ENCODE data around the gene NAA35. TPM values are rescaled to one million over a fixed set of nuclear protein-coding genes. Genes with fewer than 3 reads are reported as not detected.
"Not testable (repeated sequence)": the region's sequence is repeated elsewhere in the genome, so short reads cannot be mapped to it uniquely, and the experiment has no call there.

Gene NAA35
- total RNA-seq, 2 experiments from 2014 or later = 33.2 to 33.9 TPM

- H3K36me3 Mint-ChIP-seq = peaks cover 4% of the 10 kb centered on the region
- H3K27ac Mint-ChIP-seq = no peak overlapping the region
- H3K9me3 Mint-ChIP-seq = no peaks in the 10 kb centered on the region
- H3K4me1 Mint-ChIP-seq = no peaks in the 10 kb centered on the region
- no peaks in the 10 kb centered on the region for H3K27me3 Mint-ChIP-seq
- H3K4me3 Mint-ChIP-seq = no peak overlapping the region
- no peak for DNase-seq
Observed at GRCh38 chr9:86035827-86036440, 95.0 kb downstream of the NAA35 start.

DNA sequence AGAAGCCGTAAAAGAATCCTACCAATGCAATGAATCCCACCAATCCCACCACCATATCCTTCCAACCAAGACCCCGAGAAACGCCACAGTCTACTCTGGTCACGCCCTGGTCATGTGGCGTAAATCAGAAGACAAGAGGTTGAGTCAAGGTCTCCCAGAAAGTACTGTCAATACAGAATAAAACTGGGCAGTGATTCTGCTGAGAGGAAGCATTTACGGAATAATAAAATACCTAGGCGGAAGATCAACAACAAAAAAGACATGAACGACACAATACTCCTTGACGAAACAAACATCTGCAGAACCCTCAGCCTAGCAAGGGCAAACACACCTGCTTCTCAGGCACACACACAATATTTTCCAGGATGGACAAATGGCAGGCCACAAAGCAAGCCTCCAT is 95.6 kb downstream of the NAA35 start:
- Mint-ChIP-seq H3K4me1 (no peaks in the 10 kb centered on the region), H3K36me3 (peaks cover 4% of the 10 kb centered on the region)
- no peak for DNase-seq

DNA sequence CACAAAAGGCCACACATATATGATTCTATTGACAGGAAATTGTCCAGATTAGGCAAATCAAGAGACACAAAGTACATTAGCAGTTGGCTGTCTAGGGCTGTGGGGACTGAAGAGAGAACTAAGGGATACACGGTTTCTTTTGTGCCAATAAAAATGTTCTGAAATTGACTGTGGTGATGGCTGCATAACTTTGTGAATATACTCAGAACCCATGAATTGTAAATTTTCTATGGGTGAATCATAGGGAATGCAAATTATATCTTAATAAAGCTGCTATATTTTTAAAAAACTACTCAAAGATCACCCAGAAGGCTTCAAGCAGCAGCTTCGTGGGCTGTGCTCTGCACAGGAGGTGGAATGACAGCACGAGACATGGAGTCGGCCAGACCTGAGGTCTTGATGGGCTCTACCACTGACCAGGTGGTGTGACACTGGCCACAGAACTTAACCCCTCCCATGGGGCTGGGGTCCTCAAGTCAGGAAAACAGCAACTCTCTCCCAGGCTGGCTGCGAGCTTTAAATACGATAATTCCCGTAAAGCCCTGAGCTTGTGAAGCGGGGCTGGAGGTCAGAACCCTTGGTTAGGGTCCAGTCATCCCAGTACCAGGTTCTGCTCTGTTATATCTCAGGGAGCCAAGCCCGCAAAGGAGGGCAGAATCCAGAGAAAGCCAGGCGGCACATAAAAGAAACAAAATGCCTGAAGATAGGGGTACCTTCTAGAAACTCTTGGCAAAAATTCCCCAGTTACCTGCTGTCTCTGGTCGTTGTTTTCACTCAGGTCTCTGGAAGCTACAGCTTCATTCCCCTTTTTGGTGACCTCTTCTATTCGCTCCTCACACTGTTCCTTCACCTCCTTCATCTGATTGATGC is 99.3 kb downstream of the NAA35 start:
- Mint-ChIP-seq H3K9me3 (no peaks in the 10 kb centered on the region), H3K4me3 (no peak overlapping the region), H3K27me3 (no peaks in the 10 kb centered on the region), H3K36me3 (no peaks in the 10 kb centered on the region), H3K4me1 (no peaks in the 10 kb centered on the region), H3K27ac (no peak overlapping the region)
- DNase-seq = no peak

More for the DNA sequence above, 95.6 kb downstream of the NAA35 start:
- Mint-ChIP-seq H3K27ac (no peak overlapping the region), H3K4me3 (no peak overlapping the region), H3K9me3 (no peaks in the 10 kb centered on the region), H3K27me3 (no peaks in the 10 kb centered on the region)

DNA sequence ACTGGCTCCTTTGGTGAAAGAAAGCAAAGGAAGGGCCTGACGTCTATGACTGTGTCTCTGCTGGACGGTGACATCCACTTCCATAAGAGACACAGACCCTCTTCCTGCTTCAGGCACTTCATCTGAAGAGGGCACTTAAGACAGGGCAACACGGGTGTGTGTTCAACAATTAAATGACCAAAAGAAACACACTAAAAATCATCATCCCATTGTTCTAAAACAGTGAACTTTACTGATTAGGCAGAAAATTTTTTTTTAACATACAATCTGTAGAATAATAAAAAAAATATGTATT is 99.9 kb downstream of the NAA35 start:
- H3K9me3 Mint-ChIP-seq = no peaks in the 10 kb centered on the region
- no peaks in the 10 kb centered on the region for H3K27me3 Mint-ChIP-seq
- H3K36me3 Mint-ChIP-seq = no peaks in the 10 kb centered on the region
- no peak for DNase-seq
- H3K4me3 Mint-ChIP-seq = no peak overlapping the region
- no peaks in the 10 kb centered on the region for H3K4me1 Mint-ChIP-seq
- H3K27ac Mint-ChIP-seq = no peak overlapping the region

GRCh38 chr9:86041311-86041741 is 100.4 kb downstream of the NAA35 start:
- no peak for DNase-seq
- Mint-ChIP-seq H3K36me3 (no peaks in the 10 kb centered on the region), H3K4me3 (no peak overlapping the region), H3K9me3 (no peaks in the 10 kb centered on the region), H3K4me1 (no peaks in the 10 kb centered on the region), H3K27me3 (no peaks in the 10 kb centered on the region), H3K27ac (no peak overlapping the region)

DNA sequence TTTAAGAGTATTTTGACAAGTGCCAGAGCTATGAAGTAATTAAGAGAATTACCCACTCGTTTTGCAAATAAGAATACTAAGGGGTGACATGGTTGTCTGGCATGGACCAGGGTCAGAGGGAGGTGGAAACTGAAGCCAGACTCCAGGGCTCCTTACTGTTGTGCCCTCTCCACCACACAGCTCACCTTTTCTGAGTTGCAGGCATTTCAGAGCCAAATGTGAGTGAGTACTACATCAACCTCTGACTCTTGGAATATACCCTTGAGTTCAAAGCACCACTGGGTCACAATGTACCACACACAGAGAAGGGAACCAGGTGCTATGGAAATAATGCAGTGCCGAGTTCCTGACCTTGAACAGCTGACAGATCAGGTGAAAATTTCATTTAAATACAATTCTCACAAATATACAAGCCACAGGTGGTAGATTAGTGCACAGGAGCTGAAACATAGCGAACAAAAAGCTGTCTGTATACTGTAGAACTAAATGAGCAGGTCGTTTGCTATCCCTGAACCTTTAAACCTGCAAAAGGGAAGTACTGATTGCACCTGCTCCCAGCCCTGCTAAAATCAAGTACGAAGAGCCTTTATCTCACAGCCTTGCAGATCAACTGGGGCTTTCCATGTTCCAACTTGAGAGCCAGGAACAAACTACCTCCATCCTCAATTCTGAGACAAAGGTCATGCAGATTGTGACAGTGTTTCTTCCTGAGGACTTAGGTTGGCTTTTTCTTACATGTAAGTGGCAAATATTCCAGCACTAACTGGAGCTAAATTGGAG is 101.4 kb downstream of the NAA35 start:
- no peak overlapping the region for H3K4me3 Mint-ChIP-seq
- H3K27me3 Mint-ChIP-seq = no peaks in the 10 kb centered on the region
- no peak overlapping the region for H3K27ac Mint-ChIP-seq
- H3K4me1 Mint-ChIP-seq = no peaks in the 10 kb centered on the region
- no peaks in the 10 kb centered on the region for H3K36me3 Mint-ChIP-seq
- no peak for DNase-seq
- no peaks in the 10 kb centered on the region for H3K9me3 Mint-ChIP-seq

GRCh38 chr9:86043586-86043985 is 102.6 kb downstream of the NAA35 start:
- H3K27ac Mint-ChIP-seq = no peak overlapping the region
- no peaks in the 10 kb centered on the region for H3K27me3 Mint-ChIP-seq
- no peaks in the 10 kb centered on the region for H3K9me3 Mint-ChIP-seq
- H3K4me1 Mint-ChIP-seq = peaks cover 2% of the 10 kb centered on the region
- no peak overlapping the region for H3K4me3 Mint-ChIP-seq
- H3K36me3 Mint-ChIP-seq = no peaks in the 10 kb centered on the region
- DNase-seq = no peak

GRCh38 chr9:86043999-86044398 is 103.1 kb downstream of the NAA35 start:
- Mint-ChIP-seq H3K4me1 (peaks cover 3% of the 10 kb centered on the region), H3K27me3 (no peaks in the 10 kb centered on the region), H3K27ac (no peak overlapping the region), H3K4me3 (no peak overlapping the region), H3K9me3 (no peaks in the 10 kb centered on the region), H3K36me3 (no peaks in the 10 kb centered on the region)
- no peak for DNase-seq

DNA sequence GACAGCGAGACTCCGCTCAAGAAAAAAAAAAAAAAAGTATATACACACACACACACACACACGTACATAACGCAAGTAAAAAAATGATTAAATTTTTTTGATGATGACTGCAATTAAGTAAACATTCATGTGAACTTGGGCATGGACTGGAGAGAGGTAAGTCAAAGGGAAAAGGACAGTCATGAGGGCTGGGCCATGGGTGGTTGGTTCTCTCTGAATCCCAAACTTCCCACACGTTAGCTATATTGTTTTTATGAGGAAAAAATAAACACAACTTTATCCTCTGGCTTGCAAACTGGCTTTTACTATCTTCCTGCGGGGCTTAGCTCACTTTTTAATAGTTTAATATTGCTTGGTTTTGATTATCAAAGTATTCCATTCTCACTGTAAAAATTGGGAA is 104.7 kb downstream of the NAA35 start:
- no peaks in the 10 kb centered on the region for H3K27me3 Mint-ChIP-seq
- H3K9me3 Mint-ChIP-seq = no peaks in the 10 kb centered on the region
- peaks cover 3% of the 10 kb centered on the region for H3K4me1 Mint-ChIP-seq
- no peak overlapping the region for H3K27ac Mint-ChIP-seq
- H3K4me3 Mint-ChIP-seq = no peak overlapping the region
- DNase-seq = no peak
- H3K36me3 Mint-ChIP-seq = no peaks in the 10 kb centered on the region

GRCh38 chr9:86046071-86046636 is 105.2 kb downstream of the NAA35 start:
- Mint-ChIP-seq H3K4me1 (peaks cover 3% of the 10 kb centered on the region), H3K4me3 (no peak overlapping the region), H3K9me3 (no peaks in the 10 kb centered on the region), H3K27me3 (no peaks in the 10 kb centered on the region), H3K27ac (no peak overlapping the region), H3K36me3 (no peaks in the 10 kb centered on the region)
- DNase-seq = no peak

DNA sequence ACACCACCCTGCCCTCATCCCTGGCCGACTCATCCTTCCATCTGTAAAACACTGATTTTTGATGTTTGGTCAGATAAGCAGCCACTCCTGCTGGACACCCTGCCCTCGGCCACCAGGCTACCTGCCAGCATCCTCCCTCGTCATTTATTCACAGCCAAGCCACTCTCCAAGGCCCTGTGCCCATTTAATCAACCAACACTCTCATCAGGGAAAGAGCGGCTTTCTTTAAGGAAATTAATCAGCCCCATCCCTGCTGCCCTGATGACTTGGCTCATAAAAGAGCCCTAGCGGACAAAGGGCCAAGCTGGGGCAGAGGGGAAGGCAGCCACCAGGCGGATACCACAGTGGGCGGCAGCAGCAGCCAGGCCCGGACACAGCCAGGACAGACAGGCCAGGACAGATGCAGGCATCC is 106.0 kb downstream of the NAA35 start:
- no peak overlapping the region for H3K4me3 Mint-ChIP-seq
- H3K27me3 Mint-ChIP-seq = no peaks in the 10 kb centered on the region
- no peak for DNase-seq
- no peaks in the 10 kb centered on the region for H3K36me3 Mint-ChIP-seq
- peaks cover 3% of the 10 kb centered on the region for H3K4me1 Mint-ChIP-seq
- H3K27ac Mint-ChIP-seq = no peak overlapping the region
- H3K9me3 Mint-ChIP-seq = no peaks in the 10 kb centered on the region

GRCh38 chr9:86047361-86047760 is 106.4 kb downstream of the NAA35 start:
- Mint-ChIP-seq H3K4me1 (peaks cover 3% of the 10 kb centered on the region), H3K36me3 (no peaks in the 10 kb centered on the region), H3K27ac (no peak overlapping the region), H3K27me3 (no peaks in the 10 kb centered on the region), H3K9me3 (no peaks in the 10 kb centered on the region), H3K4me3 (no peak overlapping the region)
- no peak for DNase-seq

DNA sequence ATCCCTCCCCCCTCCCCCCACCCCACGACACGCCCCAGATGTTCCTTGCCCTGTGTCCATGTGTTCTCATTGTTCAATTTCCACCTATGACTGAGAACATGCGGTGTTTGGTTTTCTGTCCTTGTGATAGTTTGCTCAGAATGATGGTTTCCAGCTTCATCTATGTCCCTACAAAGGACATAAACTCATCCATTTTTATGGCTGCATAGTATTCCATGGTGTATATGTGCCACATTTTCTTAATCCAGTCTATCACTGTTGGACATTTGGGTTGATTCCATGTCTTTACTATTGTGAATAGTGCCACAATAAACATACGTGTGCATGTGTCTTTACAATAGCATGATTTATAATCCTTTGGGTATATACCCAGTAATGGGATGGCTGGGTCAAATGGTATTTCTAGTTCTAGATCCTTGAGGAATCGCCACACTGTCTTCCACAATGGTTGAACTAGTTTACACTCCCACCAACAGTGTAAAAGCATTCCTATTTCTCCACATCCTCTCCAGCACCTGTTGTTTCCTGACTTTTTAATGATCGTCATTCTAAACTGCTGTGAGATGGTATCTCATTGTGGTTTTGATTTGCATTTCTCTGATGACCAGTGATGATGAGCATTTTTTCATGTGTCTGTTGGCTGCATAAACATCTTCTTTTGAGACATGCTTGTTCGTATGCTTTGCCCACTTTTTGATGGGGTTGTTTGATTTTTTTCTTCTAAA is 107.2 kb downstream of the NAA35 start:
- not testable (repeated sequence) for DNase-seq, H3K4me1 Mint-ChIP-seq, H3K27ac Mint-ChIP-seq, H3K36me3 Mint-ChIP-seq, H3K9me3 Mint-ChIP-seq, H3K27me3 Mint-ChIP-seq, H3K4me3 Mint-ChIP-seq

DNA sequence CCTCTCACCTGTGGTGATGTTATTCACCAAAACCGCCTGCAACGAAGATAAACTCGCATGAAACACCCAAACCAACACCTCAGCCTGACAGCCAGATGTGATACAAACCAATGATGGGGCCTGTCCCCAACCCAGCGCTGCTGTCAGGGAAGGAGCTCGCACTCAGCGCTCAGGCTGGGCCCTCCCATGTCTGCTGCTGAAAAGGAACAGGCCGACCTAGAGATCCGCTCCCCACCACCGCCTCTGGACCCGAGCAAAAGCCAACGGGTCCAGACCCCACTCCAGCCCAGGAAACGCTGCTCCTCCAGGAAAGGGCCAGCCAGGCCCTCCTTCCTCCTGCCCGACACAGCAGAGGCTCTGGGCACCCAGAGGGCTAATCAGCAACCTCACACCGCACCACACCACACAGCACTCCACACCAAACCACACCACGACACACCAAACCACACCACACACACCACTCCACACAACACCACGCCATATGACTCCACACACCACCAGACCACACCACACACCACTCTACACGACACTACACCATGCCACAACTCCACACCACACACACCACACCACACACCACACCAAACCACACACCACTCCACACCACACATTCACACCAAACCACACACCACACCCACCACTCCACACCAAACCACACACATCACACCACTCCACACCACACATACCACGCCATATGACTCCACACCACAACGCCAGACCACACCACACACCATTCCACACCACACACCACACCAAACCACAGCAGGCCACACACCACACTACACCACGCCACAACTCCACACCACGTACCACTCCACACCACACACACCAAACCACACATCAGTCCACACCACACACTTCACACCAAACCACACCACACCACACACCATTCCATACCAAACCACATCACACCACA is 111.9 kb downstream of the NAA35 start:
- Mint-ChIP-seq H3K4me1 (peaks cover 3% of the 10 kb centered on the region), H3K4me3 (no peak overlapping the region), H3K36me3 (no peaks in the 10 kb centered on the region), H3K27ac (no peak overlapping the region), H3K27me3 (no peaks in the 10 kb centered on the region), H3K9me3 (no peaks in the 10 kb centered on the region)
- no peak for DNase-seq
